GM13977 (cell line): ENCODE data around the gene B3GALNT2.

ENCODE experiments used
- DNase-seq: peaks from one replicate; pipeline ENCODE4 v3.0.0; 2012; ENCODE audit warnings: low spot score
- CTCF ChIP-seq: IDR thresholded peaks from 2 replicates; pipeline ENCODE4 v1.5.1; 2012; ENCODE audit warnings: mild to moderate bottlenecking, control low read depth; ENCODE audit not compliant: insufficient read depth; ENCODE audit errors: extremely low read depth, missing control alignments
- in situ Hi-C: fragments of 300-500 bp; cut with MboI; formaldehyde crosslinking; loops from one replicate; pipeline ENCODE4 v1.12.0; 2022; ENCODE audit warnings: low sequenced_read_pairs, low pct_unique_long_range_greater_than_20kb, mixed read lengths, inconsistent platforms; ENCODE audit not compliant: unreplicated experiment

Gene B3GALNT2

GRCh38 chr1:235455097-235455496 is 49.2 kb downstream of the B3GALNT2 start:
- TF ChIP-seq CTCF = no peak
- DNase-seq = no peak
- in situ Hi-C loops = no loop called here

GRCh38 chr1:235454021-235454420 is 50.2 kb downstream of the B3GALNT2 start:
- in situ Hi-C loops = no loop called here
- TF ChIP-seq CTCF = no peak

GRCh38 chr1:235450886-235451483 is 53.3 kb downstream of the B3GALNT2 start:
- in situ Hi-C loops = no loop called here
- no peak for TF ChIP-seq CTCF
- DNase-seq = no peak

More at GRCh38 chr1:235454021-235454420, 50.2 kb downstream of the B3GALNT2 start:
- no peak for DNase-seq

GRCh38 chr1:235450433-235450832 is 53.8 kb downstream of the B3GALNT2 start:
- in situ Hi-C loops = no loop called here
- DNase-seq = no peak
- TF ChIP-seq CTCF = no peak

GRCh38 chr1:235448616-235449015 is 55.6 kb downstream of the B3GALNT2 start:
- TF ChIP-seq CTCF = no peak
- DNase-seq = no peak
- in situ Hi-C loops = no loop called here

- in situ Hi-C loops = no loop called here
- DNase-seq = no peak
- no peak for TF ChIP-seq CTCF
These were observed 61.3 kb downstream of the B3GALNT2 start for GRCh38 chr1:235442788-235443429.
